Activated CD8-positive, alpha-beta memory T cell treated with anti-CD3 and anti-CD28 coated beads, Interleukin-2, amount 50 U/mL, for 48 hours (primary cell): ENCODE results near the gene HTT.
"Not testable (repeated sequence)": the region's sequence is repeated elsewhere in the genome, so short reads cannot be mapped to it uniquely, and the experiment has no call there.

Source experiments
- DNase-seq: peaks from one replicate; pipeline ENCODE4 v3.0.0-alpha.2; 2020

HTT gene

GRCh38 chr4:3124070-3124767, 49.7 kb downstream of the HTT start:
- DNase-seq = no peak

GRCh38 chr4:3127112-3127511, 52.6 kb downstream of the HTT start:
- no peak for DNase-seq

DNA sequence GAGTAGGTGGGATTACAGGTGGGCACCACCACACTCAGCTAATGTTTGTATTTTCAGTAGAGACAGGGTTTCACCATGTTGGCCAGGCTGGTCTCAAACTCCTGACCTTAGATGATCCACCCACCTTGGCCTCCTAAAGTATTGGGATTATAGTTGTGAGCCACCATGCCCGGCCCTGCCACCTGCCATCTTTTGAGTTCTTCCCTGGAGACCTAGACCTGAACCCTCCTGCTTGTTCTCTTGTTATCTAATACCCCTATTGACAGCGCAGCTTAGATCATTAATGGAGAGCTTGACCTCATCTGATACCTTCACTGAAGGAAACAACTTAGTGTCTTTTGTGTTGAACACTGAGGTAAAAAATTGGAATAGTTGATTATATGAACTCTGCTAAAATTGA, 53.6 kb downstream of the HTT start:
- no peak for DNase-seq

- DNase-seq = no peak
Observed at GRCh38 chr4:3128976-3129375, 54.5 kb downstream of the HTT start.

DNA sequence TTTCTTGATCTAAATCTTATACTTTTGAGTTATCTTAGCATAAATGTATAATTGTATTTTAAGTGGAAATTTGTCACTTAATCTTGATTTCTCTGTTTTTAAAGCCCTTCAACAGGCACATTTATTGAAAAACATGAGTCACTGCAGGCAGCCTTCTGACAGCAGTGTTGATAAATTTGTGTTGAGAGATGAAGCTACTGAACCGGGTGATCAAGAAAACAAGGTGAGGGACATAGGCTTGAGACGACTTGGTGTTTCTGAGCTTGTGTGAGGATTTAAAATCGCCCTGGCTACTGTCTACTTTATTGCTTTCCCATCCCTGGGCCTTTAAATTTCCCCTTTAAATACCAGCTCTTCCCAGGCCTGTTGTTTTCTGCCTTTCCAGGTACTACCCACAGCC, 55.7 kb downstream of the HTT start:
- no peak for DNase-seq

- no peak for DNase-seq
Observed at GRCh38 chr4:3130826-3131225, 56.3 kb downstream of the HTT start.

GRCh38 chr4:3134201-3134600, 59.7 kb downstream of the HTT start:
- no peak for DNase-seq

DNA sequence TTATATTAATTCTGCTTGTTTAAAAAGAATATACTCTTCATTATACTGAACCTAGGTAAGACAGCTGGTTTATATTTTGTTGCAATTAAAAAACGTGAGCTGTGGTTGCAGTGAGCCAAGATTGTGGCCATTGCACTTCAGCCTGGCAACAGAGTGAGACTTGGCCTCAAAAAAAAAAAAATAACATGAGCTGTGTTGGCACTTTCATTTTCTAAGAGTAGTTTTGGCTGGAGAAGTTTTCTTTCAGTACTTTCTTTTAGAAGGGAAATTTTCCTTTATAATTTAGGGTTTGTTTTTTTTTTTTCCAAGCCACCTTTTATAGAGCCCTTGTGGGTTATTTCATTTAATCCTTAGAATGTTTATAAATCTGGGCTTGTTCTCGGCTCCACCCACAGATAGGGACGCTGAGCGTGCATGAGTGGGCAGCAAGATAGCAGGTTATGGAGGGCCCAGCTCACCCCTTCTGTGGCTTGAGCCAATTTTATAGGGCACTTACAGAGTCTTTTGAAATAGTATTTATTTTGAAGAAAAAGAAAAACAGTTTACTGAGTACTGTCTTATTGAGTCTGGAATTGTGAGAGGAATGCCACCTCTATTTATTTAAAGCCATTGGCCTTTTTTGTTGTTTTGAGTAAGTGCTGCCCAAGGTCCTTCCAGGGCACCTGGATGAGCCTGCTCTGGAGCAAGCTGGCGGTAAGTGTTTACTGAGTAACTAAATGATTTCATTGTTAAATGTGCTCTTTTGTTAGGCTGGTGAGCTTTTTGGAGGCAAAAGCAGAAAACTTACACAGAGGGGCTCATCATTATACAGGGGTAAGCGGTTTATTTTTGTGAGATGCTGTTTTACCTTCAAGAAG, 60.9 kb downstream of the HTT start:
- DNase-seq = no peak

- no peak for DNase-seq
Observed at GRCh38 chr4:3136454-3136853, 62.0 kb downstream of the HTT start.

DNA sequence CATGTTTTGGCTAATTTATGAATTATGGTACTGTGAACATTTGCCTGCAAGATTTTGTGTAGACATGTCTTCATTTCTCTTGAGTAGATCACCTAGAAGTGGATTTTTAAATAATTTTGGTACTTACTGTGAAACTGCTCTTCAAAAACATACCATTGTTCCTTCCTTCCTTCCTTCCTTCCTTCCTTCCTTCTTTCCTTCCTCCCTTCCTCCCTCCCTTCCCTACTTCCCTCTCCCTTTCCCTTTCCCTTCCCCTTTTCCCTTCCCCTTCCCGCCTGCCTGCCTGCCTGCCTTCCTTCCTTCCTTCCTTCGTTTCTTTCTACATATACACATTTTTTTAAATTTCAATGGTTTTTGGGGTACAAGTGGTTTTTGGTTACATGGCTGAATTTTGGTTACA, 63.4 kb downstream of the HTT start:
- DNase-seq = no peak

DNA sequence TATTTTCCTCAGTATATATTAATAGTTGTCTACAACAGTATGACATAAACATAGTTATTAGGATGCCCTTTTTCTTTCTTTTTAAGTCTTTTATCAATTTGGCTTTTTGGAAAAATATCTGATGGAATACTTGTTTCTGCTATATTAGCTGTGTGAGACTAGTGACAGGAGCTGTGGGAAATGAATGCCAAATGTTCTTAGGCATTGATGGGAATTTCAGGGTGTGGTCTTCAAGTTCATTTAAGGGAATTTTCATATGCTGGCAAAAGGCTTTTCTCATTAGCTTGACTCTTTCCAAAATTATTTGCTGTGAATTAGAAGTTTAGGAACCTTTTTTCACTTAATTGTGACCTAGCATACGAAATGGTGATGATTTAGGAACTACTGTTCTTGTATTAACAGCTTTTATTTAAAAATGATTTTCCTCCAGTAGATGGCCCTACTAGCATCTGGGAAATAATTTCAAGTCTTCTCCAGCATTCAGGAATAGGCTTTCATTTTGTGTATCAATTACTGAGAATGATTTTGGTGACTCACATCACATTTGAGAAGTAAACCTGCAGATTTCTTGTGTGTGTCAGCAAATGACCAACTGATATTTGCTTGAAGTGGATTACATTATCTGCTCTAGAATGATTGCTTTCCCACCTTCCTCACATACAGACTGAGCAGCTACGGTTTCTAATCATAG, 70.9 kb downstream of the HTT start:
- DNase-seq = no peak

- no peak for DNase-seq
Observed at GRCh38 chr4:3148926-3149325, 74.4 kb downstream of the HTT start.

DNA sequence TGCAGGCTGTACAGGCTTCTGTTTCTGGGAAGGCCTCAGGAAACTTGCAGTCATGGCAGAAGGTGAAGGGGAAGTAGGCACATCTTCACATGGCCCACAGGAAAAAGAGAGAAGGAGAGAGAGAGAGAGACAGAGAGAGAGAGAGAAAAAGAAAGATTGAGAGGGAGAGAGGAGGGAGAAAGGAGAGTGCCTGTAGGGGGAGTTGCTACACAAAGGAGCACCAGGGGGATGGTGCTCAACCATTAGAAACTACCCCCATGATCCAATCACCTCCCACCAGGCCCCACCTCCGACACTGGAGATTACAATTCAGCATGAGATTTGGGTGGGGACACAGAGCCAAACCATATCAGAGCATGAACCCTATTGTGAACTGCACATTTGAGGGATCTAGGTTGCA, 76.8 kb downstream of the HTT start:
- DNase-seq = not testable (repeated sequence)

DNA sequence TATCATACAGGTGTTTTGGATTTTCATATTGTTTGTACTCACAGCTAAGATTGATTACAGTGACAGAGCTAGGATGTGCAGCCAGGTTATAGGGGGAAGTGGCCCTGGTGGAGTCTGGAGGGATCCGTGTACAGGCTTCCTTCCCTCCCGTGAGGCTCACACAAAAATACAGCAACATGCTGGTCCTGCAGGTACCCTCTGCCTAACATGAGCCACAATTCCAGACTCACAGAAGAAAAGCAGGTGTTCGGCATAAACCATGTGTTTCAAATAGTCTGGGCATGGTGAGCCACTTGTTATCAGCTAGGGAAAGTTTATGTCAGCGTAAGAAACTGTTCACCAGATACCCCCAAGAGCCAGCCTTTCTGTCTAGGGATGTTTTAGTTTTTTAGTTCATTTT, 82.9 kb downstream of the HTT start:
- DNase-seq = no peak

- DNase-seq = no peak
Observed at GRCh38 chr4:3158841-3159240, 84.4 kb downstream of the HTT start.

DNA sequence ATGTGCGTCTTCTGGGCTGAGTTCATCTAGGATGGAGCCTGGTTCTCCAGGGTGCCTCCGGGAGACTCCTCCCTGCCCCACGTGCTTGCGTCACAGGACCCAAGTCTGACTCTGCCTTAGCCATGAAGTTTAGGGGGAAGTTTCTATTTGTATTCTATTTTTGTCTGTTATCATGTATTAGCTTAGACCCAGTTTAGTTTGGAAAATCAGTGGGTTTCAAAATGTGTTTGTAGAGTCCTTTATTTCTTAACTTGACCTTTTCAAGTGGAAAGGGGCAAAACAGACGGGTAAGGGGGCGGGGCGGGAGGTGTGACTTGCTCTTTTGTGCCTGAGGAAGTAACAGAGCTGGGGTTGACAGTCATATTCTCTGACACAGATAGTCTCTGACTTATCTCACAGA, 86.0 kb downstream of the HTT start:
- no peak for DNase-seq

- not testable (repeated sequence) for DNase-seq
Observed at GRCh38 chr4:3161044-3161443, 86.6 kb downstream of the HTT start.

DNA sequence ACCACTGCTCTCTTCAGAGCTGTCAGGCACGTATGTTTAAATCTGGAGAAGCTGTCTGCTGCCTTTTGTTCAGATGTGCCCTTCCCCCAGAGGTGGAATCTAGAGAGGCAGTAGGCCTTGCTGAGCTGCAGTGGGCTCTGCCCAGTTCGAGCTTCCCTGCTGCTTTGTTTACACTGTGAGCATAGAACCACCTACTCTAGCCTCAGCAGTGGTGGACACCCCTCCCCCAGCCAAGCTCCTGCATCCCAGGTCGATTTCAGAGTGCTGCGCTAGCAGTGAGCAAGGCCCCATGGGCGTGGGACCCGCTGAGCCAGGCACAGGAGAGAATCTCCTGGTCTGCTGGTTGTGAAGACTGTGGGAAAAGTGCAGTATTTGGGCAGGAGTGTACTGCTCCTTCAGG, 92.0 kb downstream of the HTT start:
- DNase-seq = not testable (repeated sequence)

DNA sequence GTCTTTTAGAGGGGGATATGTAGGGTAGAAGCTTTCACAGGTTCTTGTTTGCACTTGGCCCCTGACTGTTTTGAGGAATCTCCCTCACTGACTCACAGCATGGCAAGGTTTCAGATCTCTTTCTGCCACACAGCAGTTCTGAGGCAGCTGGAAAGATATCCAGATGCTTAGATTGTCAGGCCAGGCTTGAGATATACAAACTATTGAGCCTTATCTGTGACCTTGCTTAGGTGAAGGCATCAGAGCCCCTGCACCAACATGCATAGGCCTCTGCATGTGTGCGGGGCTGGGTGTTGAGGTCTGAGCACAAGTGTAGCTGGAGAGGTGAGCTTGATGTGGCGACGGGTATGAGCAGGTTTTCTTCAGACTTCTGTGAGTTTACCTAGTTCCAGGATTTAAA, 93.5 kb downstream of the HTT start:
- DNase-seq = no peak

GRCh38 chr4:3174371-3175338, 100.2 kb downstream of the HTT start:
- DNase-seq = no peak

DNA sequence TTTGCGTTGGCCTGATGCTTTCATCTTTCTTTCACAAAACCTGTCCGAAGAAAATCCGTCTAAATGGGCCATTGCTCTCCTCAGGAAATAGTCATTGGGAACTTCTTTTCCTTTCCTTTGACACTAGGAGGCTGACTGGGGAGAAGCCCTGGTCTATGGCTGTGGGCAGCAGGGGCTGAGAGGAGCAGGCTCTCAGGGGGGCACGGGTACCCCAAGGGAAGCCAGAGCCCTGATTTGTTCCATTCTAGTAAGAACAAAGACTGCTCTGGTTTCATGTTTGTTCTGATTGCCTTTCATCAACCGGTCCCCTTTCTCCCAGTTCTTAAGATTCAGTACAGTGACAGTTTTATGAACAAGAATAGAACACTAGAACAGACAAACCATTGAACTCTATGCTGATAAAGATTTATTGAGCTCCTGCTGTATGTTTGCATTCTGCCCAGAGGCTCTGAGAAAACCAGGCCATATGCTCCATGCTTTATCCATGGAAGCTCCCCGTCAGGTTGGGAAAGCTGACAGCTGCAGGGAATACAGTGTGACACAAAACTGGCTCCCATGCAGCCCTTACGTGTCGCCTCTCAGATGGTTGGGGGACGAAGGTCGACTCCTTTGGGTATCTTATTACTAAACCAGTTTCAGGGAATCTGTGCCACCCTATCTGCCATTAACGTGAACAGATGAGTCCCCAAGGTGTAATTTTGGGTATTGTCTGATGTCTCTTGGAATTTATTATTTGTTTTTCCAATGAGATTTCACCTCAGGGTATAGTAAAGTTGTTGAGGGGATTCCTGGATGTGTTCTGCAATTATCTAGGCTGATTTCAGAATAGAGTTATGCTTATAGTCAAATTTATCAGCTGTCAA, 102.1 kb downstream of the HTT start:
- DNase-seq = no peak

- no peak for DNase-seq
Observed at GRCh38 chr4:3177426-3177825, 102.9 kb downstream of the HTT start.
